BLaER1 treated with 17β-estradiol and CSF1 and Interleukin-3, amounts not matched to agents 10 nM and 100 nM (cell line): Measurements from ENCODE around the gene TTC1.
"Not testable (repeated sequence)": the region's sequence is repeated elsewhere in the genome, so short reads cannot be mapped to it uniquely, and the experiment has no call there.

ENCODE experiments used
- H3K27ac ChIP-seq, 11 experiments: shearing (Covaris generic); formaldehyde crosslinking; 2 replicates each; pipeline ENCODE4 v1.8.1; 2022
- H3K27me3 ChIP-seq, 11 experiments: shearing (Covaris generic); formaldehyde crosslinking; 2 replicates each; pipeline ENCODE4 v1.8.1; 2022
- H3K36me3 ChIP-seq, 11 experiments: shearing (Covaris generic); formaldehyde crosslinking; 2 replicates each; pipeline ENCODE4 v1.8.1; 2022
- H3K4me1 ChIP-seq, 10 experiments: shearing (Covaris generic); formaldehyde crosslinking; 2 replicates each; pipeline ENCODE4 v1.8.1; 2022
- H3K4me2 ChIP-seq, 11 experiments: shearing (Covaris generic); formaldehyde crosslinking; 2 replicates each; pipeline ENCODE4 v1.8.1; 2022
- H3K4me3 ChIP-seq, 10 experiments: shearing (Covaris generic); formaldehyde crosslinking; 2 replicates each; pipeline ENCODE4 v1.8.1; 2022
- H3K9ac ChIP-seq, 11 experiments: shearing (Covaris generic); formaldehyde crosslinking; 2 replicates each; pipeline ENCODE4 v1.8.1; 2022
- H3K9me3 ChIP-seq, 11 experiments: shearing (Covaris generic); formaldehyde crosslinking; replicated peaks in 1 of 11; 2 replicates each; pipeline ENCODE4 v1.8.1; 2022
- H4K20me1 ChIP-seq, 11 experiments: shearing (Covaris generic); formaldehyde crosslinking; 2 replicates each; pipeline ENCODE4 v1.8.1; 2022
- Cebpa-rat ChIP-seq, 11 experiments: shearing (Covaris generic); IDR thresholded peaks; 2 replicates each; pipeline ENCODE4 v1.8.1; 2022

The TTC1 gene

GRCh38 chr5:159987031-159987674 is 21.8 kb upstream of the TTC1 start:
- Histone ChIP-seq H3K4me3 (peak overlapping the region; percentile 40 to 69 (median 51); a peak in 18 of 20 replicates), H3K4me2 (peak overlapping the region; percentile 79 to 97 (median 87)), H3K9me3 (peaks cover 0 to 4% (median 0%) of the 10 kb centered on the region in 11 experiments; a peak in 3 of 22 replicates), H3K36me3 (no peaks in the 10 kb centered on the region), H4K20me1 (peaks cover 0 to 7% (median 0%) of the 10 kb centered on the region in 11 experiments; a peak in 1 of 22 replicates), H3K27ac (no peak overlapping the region), H3K4me1 (peaks cover 0 to 16% (median 10%) of the 10 kb centered on the region in 10 experiments; a peak in 12 of 20 replicates), H3K27me3 (peaks cover 15 to 36% (median 28%) of the 10 kb centered on the region in 11 experiments; a peak in 20 of 22 replicates), H3K9ac (peak overlapping the region in 5 of 11 experiments; percentile 5 to 57 (median 31); a peak in 7 of 22 replicates)
- no peak for TF ChIP-seq Cebpa-rat (IDR thresholded peaks at IDR 0.05)

DNA sequence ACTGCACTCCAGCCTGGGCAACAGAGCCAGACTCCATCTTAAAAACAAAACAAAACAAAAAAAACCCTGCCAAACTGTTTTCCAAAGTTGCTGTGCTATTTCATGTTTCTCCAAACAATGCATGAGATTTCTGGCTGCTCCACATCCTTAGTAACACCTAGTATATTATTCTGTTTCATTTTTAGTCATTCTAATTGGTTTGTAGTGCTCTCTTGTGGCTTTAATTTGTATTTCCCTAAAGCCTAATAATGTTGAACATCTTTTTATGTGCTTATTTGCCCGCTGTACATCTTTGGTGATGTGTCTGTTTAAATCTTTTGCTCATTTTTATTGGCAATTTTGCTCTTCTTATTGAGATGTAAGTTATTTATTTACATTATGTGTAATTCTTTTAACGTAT is 18.4 kb upstream of the TTC1 start:
- Histone ChIP-seq H3K4me1 (peaks cover 0 to 16% (median 10%) of the 10 kb centered on the region in 10 experiments; a peak in 12 of 20 replicates), H3K4me3 (no peak overlapping the region), H4K20me1 (peaks cover 0 to 4% (median 0%) of the 10 kb centered on the region in 11 experiments; a peak in 1 of 22 replicates), H3K4me2 (no peak overlapping the region), H3K27ac (no peak overlapping the region), H3K36me3 (0 out of 22 replicates have a peak, but pooled peaks cover 0 to 5% (median 0%) of the 10 kb centered on the region in 11 experiments), H3K9me3 (peaks cover 13 to 25% (median 21%) of the 10 kb centered on the region in 11 experiments), H3K9ac (no peak overlapping the region), H3K27me3 (peaks cover 15 to 35% (median 28%) of the 10 kb centered on the region in 11 experiments; a peak in 20 of 22 replicates)
- TF ChIP-seq Cebpa-rat (IDR thresholded peaks at IDR 0.05) = no peak

DNA sequence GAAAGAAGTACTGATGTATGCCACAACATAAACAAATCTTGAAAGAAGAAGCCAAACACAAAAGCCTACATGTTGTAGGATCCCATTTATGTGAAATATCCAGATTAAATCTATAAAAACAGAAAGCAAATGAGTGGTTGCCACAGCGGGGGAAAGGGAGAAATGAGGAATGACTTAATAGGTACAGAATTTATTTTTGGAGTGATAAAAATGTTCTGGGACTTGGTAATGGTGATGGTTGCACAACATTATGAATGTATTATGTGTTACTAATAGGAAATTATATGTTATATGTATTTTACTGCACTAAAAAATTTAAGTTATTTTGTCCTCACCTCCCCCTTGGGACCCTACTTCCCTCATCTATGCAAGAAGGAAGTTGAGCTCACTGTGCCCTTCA is 16.4 kb upstream of the TTC1 start:
- Histone ChIP-seq H3K9ac (no peak overlapping the region), H4K20me1 (no peaks in the 10 kb centered on the region), H3K36me3 (0 out of 22 replicates have a peak, but pooled peaks cover 0 to 5% (median 0%) of the 10 kb centered on the region in 11 experiments), H3K27me3 (peaks cover 0 to 14% (median 11%) of the 10 kb centered on the region in 11 experiments; a peak in 14 of 22 replicates), H3K9me3 (peaks cover 13 to 25% (median 21%) of the 10 kb centered on the region in 11 experiments), H3K4me3 (no peak overlapping the region), H3K4me2 (no peak overlapping the region), H3K27ac (no peak overlapping the region), H3K4me1 (peaks cover 0 to 8% (median 3%) of the 10 kb centered on the region in 10 experiments; a peak in 12 of 20 replicates)
- no peak for TF ChIP-seq Cebpa-rat (IDR thresholded peaks at IDR 0.05)

- Histone ChIP-seq H3K9me3 (peaks cover 13 to 25% (median 21%) of the 10 kb centered on the region in 11 experiments), H3K27me3 (peaks cover 0 to 8% (median 5%) of the 10 kb centered on the region in 11 experiments; a peak in 11 of 22 replicates), H3K4me1 (peaks cover 0 to 1% (median 0%) of the 10 kb centered on the region in 10 experiments; a peak in 4 of 20 replicates), H3K4me2 (no peak overlapping the region), H4K20me1 (no peaks in the 10 kb centered on the region), H3K27ac (no peak overlapping the region), H3K36me3 (0 out of 22 replicates have a peak, but pooled peaks cover 0 to 5% (median 0%) of the 10 kb centered on the region in 11 experiments), H3K4me3 (no peak overlapping the region), H3K9ac (no peak overlapping the region)
- TF ChIP-seq Cebpa-rat (IDR thresholded peaks at IDR 0.05) = no peak
These were observed 15.7 kb upstream of the TTC1 start for GRCh38 chr5:159993194-159993593.

DNA sequence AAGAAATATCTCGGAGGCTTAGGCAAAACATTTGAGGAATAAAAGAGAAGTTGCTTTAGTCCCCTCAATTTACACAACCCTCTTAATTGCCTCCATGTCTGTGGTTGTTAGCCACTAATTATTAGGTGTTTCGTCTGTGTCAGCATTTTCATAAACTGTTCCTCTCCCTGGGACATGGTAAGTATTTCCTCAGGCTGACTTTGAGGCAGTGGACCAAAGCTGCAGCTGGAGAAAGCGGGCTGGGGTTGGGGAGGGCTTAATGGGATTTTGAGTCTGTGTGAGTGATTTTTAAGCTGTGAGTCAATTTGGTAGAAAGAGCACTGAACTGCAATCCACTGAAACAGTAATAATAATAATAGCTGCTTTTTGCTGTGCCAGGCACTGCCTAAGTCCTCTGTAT is 13.0 kb upstream of the TTC1 start:
- Histone ChIP-seq H4K20me1 (no peaks in the 10 kb centered on the region), H3K4me2 (0 out of 22 replicates have a peak overlapping the region, but pooled peaks of 1 of the 11 experiments have one; percentile 16), H3K36me3 (0 out of 22 replicates have a peak, but pooled peaks cover 0 to 5% (median 0%) of the 10 kb centered on the region in 11 experiments), H3K27me3 (no peaks in the 10 kb centered on the region), H3K27ac (no peak overlapping the region), H3K9ac (no peak overlapping the region), H3K4me3 (no peak overlapping the region), H3K4me1 (no peaks in the 10 kb centered on the region), H3K9me3 (peaks cover 13 to 25% (median 20%) of the 10 kb centered on the region in 11 experiments)
- no peak for TF ChIP-seq Cebpa-rat (IDR thresholded peaks at IDR 0.05)

GRCh38 chr5:160001457-160001856 is 7.5 kb upstream of the TTC1 start:
- no peaks in the 10 kb centered on the region for H3K27me3 ChIP-seq
- no peak overlapping the region for H3K9ac ChIP-seq
- H4K20me1 ChIP-seq = no peaks in the 10 kb centered on the region
- no peaks in the 10 kb centered on the region for H3K9me3 ChIP-seq
- no peak for TF ChIP-seq Cebpa-rat (IDR thresholded peaks at IDR 0.05)
- H3K4me3 ChIP-seq = no peak overlapping the region
- H3K4me1 ChIP-seq = no peaks in the 10 kb centered on the region
- H3K27ac ChIP-seq = no peak overlapping the region
- no peaks in the 10 kb centered on the region for H3K36me3 ChIP-seq
- H3K4me2 ChIP-seq = no peak overlapping the region

GRCh38 chr5:160007514-160007913 is 1.4 kb upstream of the TTC1 start:
- H3K4me3 ChIP-seq = no peak overlapping the region
- no peak for TF ChIP-seq Cebpa-rat (IDR thresholded peaks at IDR 0.05)
- H4K20me1 ChIP-seq = peaks cover 0 to 23% (median 4%) of the 10 kb centered on the region in 11 experiments; a peak in 8 of 22 replicates
- H3K27me3 ChIP-seq = no peaks in the 10 kb centered on the region
- no peaks in the 10 kb centered on the region for H3K9me3 ChIP-seq
- peaks cover 8 to 23% (median 21%) of the 10 kb centered on the region in 11 experiments for H3K36me3 ChIP-seq
- no peak overlapping the region for H3K4me2 ChIP-seq
- H3K4me1 ChIP-seq = peaks cover 18 to 28% (median 22%) of the 10 kb centered on the region in 10 experiments
- H3K9ac ChIP-seq = no peak overlapping the region
- no peak overlapping the region for H3K27ac ChIP-seq

GRCh38 chr5:160008529-160008876 is 436 bp upstream of the TTC1 start:
- Histone ChIP-seq H3K4me2 (peak overlapping the region; percentile 24 to 97 (median 55)), H3K4me3 (peak overlapping the region; percentile 75 to 91 (median 84); a peak in 19 of 20 replicates), H3K27ac (peak overlapping the region; percentile 18 to 88 (median 76); a peak in 17 of 22 replicates), H4K20me1 (peaks cover 0 to 23% (median 4%) of the 10 kb centered on the region in 11 experiments; a peak in 8 of 22 replicates), H3K4me1 (peaks cover 18 to 28% (median 22%) of the 10 kb centered on the region in 10 experiments), H3K9ac (peak overlapping the region in 7 of 11 experiments; percentile 79 to 86 (median 83); a peak in 9 of 22 replicates), H3K36me3 (peaks cover 17 to 33% (median 28%) of the 10 kb centered on the region in 11 experiments)
- H3K27me3 ChIP-seq, H3K9me3 ChIP-seq: not testable (repeated sequence)

DNA sequence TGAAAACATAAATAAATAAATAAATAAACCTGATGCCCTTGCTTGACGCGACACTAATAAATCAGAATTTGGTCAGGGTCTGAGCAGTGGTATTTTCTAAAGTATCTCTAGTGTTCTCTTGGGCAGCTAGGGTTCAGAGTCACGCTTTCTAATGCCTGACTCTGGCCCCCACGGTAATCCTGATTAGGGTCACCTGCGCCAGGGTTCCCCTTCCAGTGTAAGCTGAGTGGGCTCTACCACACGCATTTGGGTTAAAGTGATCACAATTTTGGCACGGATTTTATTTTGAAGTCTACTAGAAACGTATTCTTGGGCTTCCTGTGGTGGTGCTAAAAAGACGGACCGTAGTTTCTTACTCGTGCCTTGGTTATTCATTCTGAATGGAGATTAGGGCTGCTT is 651 bp downstream of the TTC1 start:
- H3K27ac ChIP-seq = peak overlapping the region; percentile 66 to 88 (median 77); a peak in 21 of 22 replicates
- peak overlapping the region; percentile 81 to 99 (median 93) for H3K4me2 ChIP-seq
- H3K36me3 ChIP-seq = peaks cover 28 to 44% (median 39%) of the 10 kb centered on the region in 11 experiments
- peak overlapping the region; percentile 73 to 90 (median 82) for H3K9ac ChIP-seq
- peaks cover 0 to 30% (median 6%) of the 10 kb centered on the region in 11 experiments; a peak in 9 of 22 replicates for H4K20me1 ChIP-seq
- TF ChIP-seq Cebpa-rat (IDR thresholded peaks at IDR 0.05) = no peak
- H3K4me1 ChIP-seq = peaks cover 18 to 28% (median 22%) of the 10 kb centered on the region in 10 experiments
- H3K27me3 ChIP-seq = no peaks in the 10 kb centered on the region
- no peaks in the 10 kb centered on the region for H3K9me3 ChIP-seq
- H3K4me3 ChIP-seq = peak overlapping the region; percentile 75 to 91 (median 84)
